Liver (tissue), 9 donors: ENCODE data around the gene NUDT16. TPM values are rescaled to one million over a fixed set of nuclear protein-coding genes. Genes with fewer than 3 reads are reported as not detected.
"Not testable (repeated sequence)": the region's sequence is repeated elsewhere in the genome, so short reads cannot be mapped to it uniquely, and the experiment has no call there.

Experiments
- DNase-seq: peaks from one replicate; pipeline ENCODE4 v3.0.0-alpha.2; 2017; ENCODE audit warnings: low spot score
- H3K27ac ChIP-seq, 2 donors: one replicate each; pipeline ENCODE4 v1.7.0; 2013; ENCODE audit warnings: inconsistent platforms in 2 of 2, low read length in 2 of 2, control low read depth in 1 of 2, low read depth in 1 of 2, mild to moderate bottlenecking in 1 of 2
- H3K27me3 ChIP-seq, 4 donors: one replicate each; pipeline versions ENCODE4 v1.6.1 to v1.7.0; 2013; ENCODE audit warnings: low read length in 3 of 4, inconsistent platforms in 1 of 4, mild to moderate bottlenecking in 1 of 4, moderate library complexity in 1 of 4; ENCODE audit not compliant: control insufficient read depth in 4 of 4, insufficient read depth in 4 of 4
- H3K36me3 ChIP-seq, 4 donors: one replicate each; pipeline versions ENCODE4 v1.6.1 to v1.7.0; 2013; ENCODE audit warnings: low read length in 3 of 4, mild to moderate bottlenecking in 3 of 4, low read depth in 1 of 4, moderate library complexity in 1 of 4; ENCODE audit not compliant: control insufficient read depth in 4 of 4, insufficient read depth in 3 of 4
- H3K4me1 ChIP-seq, 4 donors: one replicate each; pipeline versions ENCODE4 v1.6.1 to v1.7.0; 2013; ENCODE audit warnings: low read length in 3 of 4, mild to moderate bottlenecking in 3 of 4, moderate library complexity in 1 of 4; ENCODE audit not compliant: control insufficient read depth in 4 of 4, insufficient read depth in 4 of 4
- H3K4me3 ChIP-seq, 3 donors: one replicate each; pipeline versions ENCODE4 v1.6.1 to v1.7.0; 2013; ENCODE audit warnings: low read length in 3 of 3, control low read depth in 1 of 3, low read depth in 1 of 3, mild to moderate bottlenecking in 1 of 3
- H3K9ac ChIP-seq, 2 donors: one replicate each; pipeline ENCODE4 v1.7.0; 2013; ENCODE audit warnings: low read length in 2 of 2, mild to moderate bottlenecking in 2 of 2, moderate library complexity in 2 of 2, control low read depth in 1 of 2, low read depth in 1 of 2
- H3K9me3 ChIP-seq, 4 donors: one replicate each; pipeline versions ENCODE4 v1.6.1 to v1.7.0; 2013; ENCODE audit warnings: low read length in 3 of 4; ENCODE audit not compliant: control insufficient read depth in 4 of 4
- EGR1 ChIP-seq, 2 donors: IDR thresholded peaks; 2 replicates each; pipeline ENCODE4 v1.6.1; 2016 to 2018; ENCODE audit warnings: antibody characterized with exemption in 2 of 2, low read depth in 2 of 2
- FOXA1 ChIP-seq: IDR thresholded peaks from 2 replicates; pipeline ENCODE4 v1.6.1; 2016; ENCODE audit warnings: antibody characterized with exemption
- GABPA ChIP-seq, 2 donors: IDR thresholded peaks in 1 of 2; conservative IDR thresholded peaks in 1 of 2; 2 replicates each; pipeline ENCODE4 v1.6.1; 2016; ENCODE audit warnings: antibody characterized with exemption in 2 of 2, mild to moderate bottlenecking in 1 of 2, moderate library complexity in 1 of 2
- HNF4A ChIP-seq, 2 donors: conservative IDR thresholded peaks; 2 replicates each; pipeline ENCODE4 v1.6.1; 2016; ENCODE audit warnings: antibody characterized with exemption in 2 of 2, mild to moderate bottlenecking in 2 of 2
- HNF4G ChIP-seq: IDR thresholded peaks from 2 replicates; pipeline ENCODE4 v1.6.1; 2016; ENCODE audit warnings: antibody characterized with exemption
- NR2F2 ChIP-seq: IDR thresholded peaks from 2 replicates; pipeline ENCODE4 v1.6.1; 2016; ENCODE audit warnings: antibody characterized with exemption
- RAD21 ChIP-seq, 2 donors: IDR thresholded peaks; 2 replicates each; pipeline ENCODE4 v1.6.1; 2016; ENCODE audit warnings: antibody characterized with exemption in 2 of 2, mild to moderate bottlenecking in 2 of 2
- RXRA ChIP-seq, 2 donors: IDR thresholded peaks; 2 replicates each; pipeline ENCODE4 v1.6.1; 2017 to 2018; ENCODE audit warnings: antibody characterized with exemption in 2 of 2, mild to moderate bottlenecking in 1 of 2
- SP1 ChIP-seq: IDR thresholded peaks from 2 replicates; pipeline ENCODE4 v1.6.1; 2018; ENCODE audit warnings: antibody characterized with exemption, mild to moderate bottlenecking
- YY1 ChIP-seq: IDR thresholded peaks from 2 replicates; pipeline ENCODE4 v1.6.1; 2016; ENCODE audit warnings: antibody characterized with exemption, mild to moderate bottlenecking
- WGBS: extraction: QIAGEN DNeasy Blood & Tissue Kit; methylation state at CpG from one replicate; pipeline ENCODE4 v1.1.7; 2013; 5-methylcytosine and 5-hydroxymethylcytosine counted together
- polyA plus RNA-seq, 2 donors: library from polyadenylated mRNA; stranded (reverse) in 1 of 2; unstranded in 1 of 2; fragments of 200-250 nt in 1 of 2; fragments of >200 nt in 1 of 2; fragmentation: Nextera tagmentation in 1 of 2; extraction: Ambion mirVana in 1 of 2; gene quantifications; one replicate each; pipeline versions ENCODE4 v1.2.1 to v1.2.3, GENCODE V29; 2013 to 2015
- total RNA-seq, 2 donors: library from RNA; depleted of rRNA; stranded (reverse); fragments of >200 nt; gene quantifications; one replicate each; pipeline ENCODE4 v1.2.3, GENCODE V29; 2014
- TF ChIP-seq, protein P1 (sequence below): IDR thresholded peaks from 2 replicates; pipeline ENCODE4 v1.6.1; 2016; ENCODE audit warnings: antibody characterized with exemption, mild to moderate bottlenecking
- TF ChIP-seq, protein P2 (sequence below): fragments of 150-350 bp; IDR thresholded peaks from 2 replicates; pipeline ENCODE4 v1.5.1; 2017; ENCODE audit warnings: improper control_type of control experiment, low read depth, low read length; ENCODE audit not compliant: missing input control
- TF ChIP-seq, protein P3 (sequence below): IDR thresholded peaks from 2 replicates; pipeline ENCODE4 v1.6.1; 2016; ENCODE audit warnings: antibody characterized with exemption
- TF ChIP-seq, protein P4 (sequence below): IDR thresholded peaks from 2 replicates; pipeline ENCODE4 v1.6.1; 2016; ENCODE audit warnings: antibody characterized with exemption
- donor health status: healthy.
- donor health status: healthy.
- donor health status: healthy.
- donor health status: healthy.
- donor health status: healthy.

The NUDT16 gene
- total and polyA plus RNA-seq, 4 donors = 11.3 to 33.0 (median 17.1) TPM

DNA sequence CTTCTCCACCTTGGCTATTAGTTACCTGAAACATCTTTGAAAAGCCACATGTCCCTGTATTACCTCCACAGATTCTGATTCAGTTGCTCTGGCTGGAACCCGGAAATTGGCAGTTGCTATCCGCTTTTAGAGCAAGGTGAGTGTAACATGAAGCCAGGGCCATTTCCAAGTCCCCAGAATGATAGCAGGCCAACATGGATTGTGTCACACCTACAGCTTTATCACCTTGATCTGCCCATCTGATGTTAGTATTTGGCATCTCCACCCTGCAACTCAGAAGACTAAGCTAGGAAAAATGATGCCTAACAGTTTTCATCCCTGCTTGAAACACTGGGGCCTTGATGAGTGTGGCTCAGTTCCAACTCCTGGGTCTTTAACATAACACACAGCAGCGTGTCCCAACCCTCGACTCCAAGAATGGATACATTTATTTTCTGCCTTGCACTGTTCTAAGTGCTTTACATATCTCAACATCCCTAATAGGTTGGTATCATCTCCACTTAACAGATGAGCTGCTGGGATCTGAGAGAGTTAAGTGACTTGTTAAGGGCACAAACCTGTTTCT is 21.3 kb upstream of the NUDT16 start:
- no peak for TF ChIP-seq RXRA (IDR thresholded peaks at IDR 0.05)
- TF ChIP-seq FOXA1 = no peak
- TF ChIP-seq, protein P1, sequence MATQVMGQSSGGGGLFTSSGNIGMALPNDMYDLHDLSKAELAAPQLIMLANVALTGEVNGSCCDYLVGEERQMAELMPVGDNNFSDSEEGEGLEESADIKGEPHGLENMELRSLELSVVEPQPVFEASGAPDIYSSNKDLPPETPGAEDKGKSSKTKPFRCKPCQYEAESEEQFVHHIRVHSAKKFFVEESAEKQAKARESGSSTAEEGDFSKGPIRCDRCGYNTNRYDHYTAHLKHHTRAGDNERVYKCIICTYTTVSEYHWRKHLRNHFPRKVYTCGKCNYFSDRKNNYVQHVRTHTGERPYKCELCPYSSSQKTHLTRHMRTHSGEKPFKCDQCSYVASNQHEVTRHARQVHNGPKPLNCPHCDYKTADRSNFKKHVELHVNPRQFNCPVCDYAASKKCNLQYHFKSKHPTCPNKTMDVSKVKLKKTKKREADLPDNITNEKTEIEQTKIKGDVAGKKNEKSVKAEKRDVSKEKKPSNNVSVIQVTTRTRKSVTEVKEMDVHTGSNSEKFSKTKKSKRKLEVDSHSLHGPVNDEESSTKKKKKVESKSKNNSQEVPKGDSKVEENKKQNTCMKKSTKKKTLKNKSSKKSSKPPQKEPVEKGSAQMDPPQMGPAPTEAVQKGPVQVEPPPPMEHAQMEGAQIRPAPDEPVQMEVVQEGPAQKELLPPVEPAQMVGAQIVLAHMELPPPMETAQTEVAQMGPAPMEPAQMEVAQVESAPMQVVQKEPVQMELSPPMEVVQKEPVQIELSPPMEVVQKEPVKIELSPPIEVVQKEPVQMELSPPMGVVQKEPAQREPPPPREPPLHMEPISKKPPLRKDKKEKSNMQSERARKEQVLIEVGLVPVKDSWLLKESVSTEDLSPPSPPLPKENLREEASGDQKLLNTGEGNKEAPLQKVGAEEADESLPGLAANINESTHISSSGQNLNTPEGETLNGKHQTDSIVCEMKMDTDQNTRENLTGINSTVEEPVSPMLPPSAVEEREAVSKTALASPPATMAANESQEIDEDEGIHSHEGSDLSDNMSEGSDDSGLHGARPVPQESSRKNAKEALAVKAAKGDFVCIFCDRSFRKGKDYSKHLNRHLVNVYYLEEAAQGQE = no peak
- no peak for TF ChIP-seq GABPA (IDR thresholded peaks at IDR 0.05 in 1 of 2, conservative IDR thresholded peaks at IDR 0.05 in 1 of 2)
- no peak for TF ChIP-seq HNF4G
- TF ChIP-seq, protein P2, sequence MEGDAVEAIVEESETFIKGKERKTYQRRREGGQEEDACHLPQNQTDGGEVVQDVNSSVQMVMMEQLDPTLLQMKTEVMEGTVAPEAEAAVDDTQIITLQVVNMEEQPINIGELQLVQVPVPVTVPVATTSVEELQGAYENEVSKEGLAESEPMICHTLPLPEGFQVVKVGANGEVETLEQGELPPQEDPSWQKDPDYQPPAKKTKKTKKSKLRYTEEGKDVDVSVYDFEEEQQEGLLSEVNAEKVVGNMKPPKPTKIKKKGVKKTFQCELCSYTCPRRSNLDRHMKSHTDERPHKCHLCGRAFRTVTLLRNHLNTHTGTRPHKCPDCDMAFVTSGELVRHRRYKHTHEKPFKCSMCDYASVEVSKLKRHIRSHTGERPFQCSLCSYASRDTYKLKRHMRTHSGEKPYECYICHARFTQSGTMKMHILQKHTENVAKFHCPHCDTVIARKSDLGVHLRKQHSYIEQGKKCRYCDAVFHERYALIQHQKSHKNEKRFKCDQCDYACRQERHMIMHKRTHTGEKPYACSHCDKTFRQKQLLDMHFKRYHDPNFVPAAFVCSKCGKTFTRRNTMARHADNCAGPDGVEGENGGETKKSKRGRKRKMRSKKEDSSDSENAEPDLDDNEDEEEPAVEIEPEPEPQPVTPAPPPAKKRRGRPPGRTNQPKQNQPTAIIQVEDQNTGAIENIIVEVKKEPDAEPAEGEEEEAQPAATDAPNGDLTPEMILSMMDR = no peak
- no peak for TF ChIP-seq SP1
- no peak for TF ChIP-seq EGR1 (IDR thresholded peaks at IDR 0.05; ENCODE audit: low read depth in 2 of 2)
- no peak for TF ChIP-seq HNF4A (conservative IDR thresholded peaks at IDR 0.05)
- no peak for DNase-seq
- Histone ChIP-seq H3K27me3 (no peaks in the 10 kb centered on the region), H3K4me1 (peaks cover 1 to 28% (median 9%) of the 10 kb centered on the region in 4 donors), H3K9ac (no peak overlapping the region), H3K9me3 (no peaks in the 10 kb centered on the region), H3K27ac (no peak overlapping the region), H3K36me3 (no peaks in the 10 kb centered on the region), H3K4me3 (no peak overlapping the region)
- WGBS = 97% methylated on average over 4 of the region's 4 CpGs

DNA sequence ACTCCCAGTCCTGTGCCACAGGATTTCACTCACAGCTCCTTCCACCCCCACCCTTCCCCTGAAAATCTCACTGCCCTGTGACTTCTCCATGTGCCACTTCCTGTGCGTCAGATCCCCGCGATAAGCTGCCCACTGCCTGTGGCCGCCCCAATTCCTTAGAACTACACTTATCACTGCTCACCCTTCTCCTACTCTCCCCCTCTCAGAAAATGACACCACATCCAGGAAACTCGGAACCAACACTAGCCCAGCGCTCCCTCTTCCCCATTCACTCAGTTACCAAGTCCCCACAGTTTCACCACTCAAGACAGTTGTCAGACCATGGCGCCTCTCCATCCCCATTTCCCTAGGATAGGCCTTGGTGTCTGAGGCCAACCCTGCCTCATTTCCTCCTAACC is 20.5 kb upstream of the NUDT16 start:
- WGBS = 82% methylated on average over 7 of the region's 7 CpGs
- H3K27me3 ChIP-seq, DNase-seq, H3K9me3 ChIP-seq, H3K36me3 ChIP-seq, H3K9ac ChIP-seq: not testable (repeated sequence)
- H3K27ac ChIP-seq = peak overlapping the region in 1 of 2 donors; percentile 70
- H3K4me3 ChIP-seq = peak overlapping the region; percentile 39 to 82 (median 48)
- H3K4me1 ChIP-seq = peaks cover 1 to 28% (median 9%) of the 10 kb centered on the region in 4 donors

DNA sequence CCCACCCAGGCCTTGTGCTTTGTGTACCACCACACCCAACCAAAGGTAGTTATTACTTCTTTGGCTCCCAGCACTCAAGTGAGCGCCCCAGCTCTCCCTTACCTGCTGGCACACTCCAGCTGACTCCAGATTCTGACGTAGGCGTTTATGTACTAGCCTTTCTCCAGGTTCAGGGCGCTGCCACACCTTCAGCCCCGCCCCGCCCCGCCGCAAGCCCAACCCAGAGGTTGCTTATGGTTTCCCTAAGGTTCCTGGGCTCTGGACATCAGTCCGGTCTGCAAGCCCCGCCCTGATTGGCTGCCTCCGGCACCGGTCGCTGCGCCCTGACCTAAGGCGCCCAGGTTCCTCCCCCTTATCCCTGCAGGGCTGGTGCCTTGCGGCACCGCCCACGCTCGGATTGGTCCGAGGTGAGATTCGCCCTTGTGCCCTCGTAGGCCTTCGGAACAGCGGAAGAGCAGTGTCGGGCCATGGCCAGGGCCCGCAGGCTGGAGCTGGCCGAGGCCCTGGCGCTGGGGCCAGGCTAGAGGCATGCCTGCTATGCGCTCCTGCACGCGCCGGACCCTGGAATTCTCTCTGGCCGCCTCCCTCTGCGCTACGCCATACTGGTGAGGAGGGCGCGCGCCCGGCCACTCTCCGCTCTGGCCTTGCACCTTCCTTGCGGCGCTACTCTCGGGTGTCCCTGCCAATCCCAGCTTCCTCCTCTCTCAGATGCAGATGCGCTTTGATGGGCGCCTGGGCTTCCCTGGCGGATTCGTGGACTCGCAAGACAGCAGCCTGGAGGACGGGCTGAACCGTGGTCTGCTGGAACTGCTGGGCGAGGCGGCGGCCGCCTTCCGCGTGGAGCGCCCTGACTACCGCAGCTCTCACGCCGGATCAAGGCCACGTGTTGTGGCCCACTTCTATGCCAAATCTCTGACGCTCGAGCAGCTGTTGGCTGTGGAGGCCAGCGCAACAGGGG is 19.8 kb upstream of the NUDT16 start:
- peak overlapping the region; percentile 70 to 82 for H3K27ac ChIP-seq
- WGBS = 4% methylated on average over 64 of the region's 64 CpGs
- peak; percentile 85 for DNase-seq
- no peaks in the 10 kb centered on the region for H3K27me3 ChIP-seq
- H3K4me3 ChIP-seq = peak overlapping the region; percentile 48 to 82 (median 77)
- no peaks in the 10 kb centered on the region for H3K9me3 ChIP-seq
- peaks cover 1 to 28% (median 9%) of the 10 kb centered on the region in 4 donors for H3K4me1 ChIP-seq
- H3K36me3 ChIP-seq = no peaks in the 10 kb centered on the region
- peak overlapping the region; percentile 24 to 74 for H3K9ac ChIP-seq
- TF ChIP-seq HNF4A (conservative IDR thresholded peaks at IDR 0.05) (peak; percentile 66 to 80), RAD21 (IDR thresholded peaks at IDR 0.05) (peak; percentile 5 to 10), YY1 (peak; percentile 85), NR2F2 (no peak), FOXA1 (peak; percentile 42), RXRA (IDR thresholded peaks at IDR 0.05) (peak; percentile 73 to 76)
- TF ChIP-seq, protein P2 = no peak
- TF ChIP-seq, protein P3, sequence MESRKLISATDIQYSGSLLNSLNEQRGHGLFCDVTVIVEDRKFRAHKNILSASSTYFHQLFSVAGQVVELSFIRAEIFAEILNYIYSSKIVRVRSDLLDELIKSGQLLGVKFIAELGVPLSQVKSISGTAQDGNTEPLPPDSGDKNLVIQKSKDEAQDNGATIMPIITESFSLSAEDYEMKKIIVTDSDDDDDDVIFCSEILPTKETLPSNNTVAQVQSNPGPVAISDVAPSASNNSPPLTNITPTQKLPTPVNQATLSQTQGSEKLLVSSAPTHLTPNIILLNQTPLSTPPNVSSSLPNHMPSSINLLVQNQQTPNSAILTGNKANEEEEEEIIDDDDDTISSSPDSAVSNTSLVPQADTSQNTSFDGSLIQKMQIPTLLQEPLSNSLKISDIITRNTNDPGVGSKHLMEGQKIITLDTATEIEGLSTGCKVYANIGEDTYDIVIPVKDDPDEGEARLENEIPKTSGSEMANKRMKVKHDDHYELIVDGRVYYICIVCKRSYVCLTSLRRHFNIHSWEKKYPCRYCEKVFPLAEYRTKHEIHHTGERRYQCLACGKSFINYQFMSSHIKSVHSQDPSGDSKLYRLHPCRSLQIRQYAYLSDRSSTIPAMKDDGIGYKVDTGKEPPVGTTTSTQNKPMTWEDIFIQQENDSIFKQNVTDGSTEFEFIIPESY = peak; percentile 69
- TF ChIP-seq, protein P4, sequence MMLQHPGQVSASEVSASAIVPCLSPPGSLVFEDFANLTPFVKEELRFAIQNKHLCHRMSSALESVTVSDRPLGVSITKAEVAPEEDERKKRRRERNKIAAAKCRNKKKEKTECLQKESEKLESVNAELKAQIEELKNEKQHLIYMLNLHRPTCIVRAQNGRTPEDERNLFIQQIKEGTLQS = no peak
